ENCODE results near the gene UMOD. TPM values are rescaled to one million over a fixed set of nuclear protein-coding genes. Genes with fewer than 3 reads are reported as not detected.

The UMOD gene
- total and polyA plus RNA-seq, 4 donors, result not detected

GRCh38 chr16:20332411-20332810 is 20.1 kb downstream of the UMOD start:
- no peak for TF ChIP-seq RXRA (IDR thresholded peaks at IDR 0.05)
- no peak for TF ChIP-seq MAX (IDR thresholded peaks at IDR 0.05)
- TF ChIP-seq ATF3 (IDR thresholded peaks at IDR 0.05), result no peak
- Histone ChIP-seq H3K27me3 (ENCODE audit: control insufficient read depth in 4 of 4, insufficient read depth in 4 of 4, low read length in 3 of 4) (no peaks in the 10 kb centered on the region), H3K4me1 (ENCODE audit: control insufficient read depth in 4 of 4, insufficient read depth in 4 of 4, low read length in 3 of 4) (no peaks in the 10 kb centered on the region), H3K4me3 (ENCODE audit: low read depth in 1 of 3, low read length in 3 of 3) (no peak overlapping the region), H3K36me3 (ENCODE audit: control insufficient read depth in 4 of 4, insufficient read depth in 3 of 4, low read depth in 1 of 4, low read length in 3 of 4) (no peaks in the 10 kb centered on the region), H3K9me3 (ENCODE audit: control insufficient read depth in 4 of 4, low read length in 3 of 4) (no peaks in the 10 kb centered on the region), H3K27ac (ENCODE audit: low read depth in 1 of 2, low read length in 2 of 2) (no peak overlapping the region), H3K9ac (ENCODE audit: low read depth in 1 of 2, low read length in 2 of 2) (no peak overlapping the region)
- WGBS, result 89% methylated on average over 8 of the region's 8 CpGs
- DNase-seq (ENCODE audit: low spot score), result no peak

- DNase-seq (ENCODE audit: low spot score), result no peak
- Histone ChIP-seq H3K27me3 (ENCODE audit: control insufficient read depth in 4 of 4, insufficient read depth in 4 of 4, low read length in 3 of 4) (no peaks in the 10 kb centered on the region), H3K4me3 (ENCODE audit: low read depth in 1 of 3, low read length in 3 of 3) (no peak overlapping the region), H3K9ac (ENCODE audit: low read depth in 1 of 2, low read length in 2 of 2) (no peak overlapping the region), H3K36me3 (ENCODE audit: control insufficient read depth in 4 of 4, insufficient read depth in 3 of 4, low read depth in 1 of 4, low read length in 3 of 4) (no peaks in the 10 kb centered on the region), H3K27ac (ENCODE audit: low read depth in 1 of 2, low read length in 2 of 2) (no peak overlapping the region), H3K4me1 (ENCODE audit: control insufficient read depth in 4 of 4, insufficient read depth in 4 of 4, low read length in 3 of 4) (no peaks in the 10 kb centered on the region), H3K9me3 (ENCODE audit: control insufficient read depth in 4 of 4, low read length in 3 of 4) (no peaks in the 10 kb centered on the region)
- WGBS, result 89% methylated on average over 5 of the region's 5 CpGs
- TF ChIP-seq CTCF (IDR thresholded peaks at IDR 0.05; ENCODE audit: low read depth, low read length, missing input control) (no peak), REST (IDR thresholded peaks at IDR 0.05) (no peak), JUND (IDR thresholded peaks at IDR 0.05) (no peak), YY1 (IDR thresholded peaks at IDR 0.05) (no peak), MAX (IDR thresholded peaks at IDR 0.05) (no peak), SP1 (IDR thresholded peaks at IDR 0.05) (no peak), HNF4A (conservative IDR thresholded peaks at IDR 0.05) (no peak), TAF1 (conservative IDR thresholded peaks at IDR 0.05) (no peak), FOXA1 (IDR thresholded peaks at IDR 0.05) (no peak), RXRA (IDR thresholded peaks at IDR 0.05) (no peak), ATF3 (IDR thresholded peaks at IDR 0.05) (no peak), EGR1 (IDR thresholded peaks at IDR 0.05; ENCODE audit: low read depth in 2 of 2) (no peak), ZBTB33 (IDR thresholded peaks at IDR 0.05) (no peak), GABPA (IDR thresholded peaks at IDR 0.05 in 1 of 2, conservative IDR thresholded peaks at IDR 0.05 in 1 of 2) (no peak)
Observed at GRCh38 chr16:20331635-20332034, 20.9 kb downstream of the UMOD start.

Measured in liver (tissue), 9 donors.